Liver (tissue), 9 donors: ENCODE measurements around the gene AGPAT2. TPM values are rescaled to one million over a fixed set of nuclear protein-coding genes. Genes with fewer than 3 reads are reported as not detected.

ENCODE experiments used
- DNase-seq: peaks from one replicate; pipeline ENCODE4 v3.0.0-alpha.2; 2017; ENCODE audit warnings: low spot score
- H3K27ac ChIP-seq, 2 donors: one replicate each; pipeline ENCODE4 v1.7.0; 2013; ENCODE audit warnings: inconsistent platforms in 2 of 2, low read length in 2 of 2, control low read depth in 1 of 2, low read depth in 1 of 2, mild to moderate bottlenecking in 1 of 2
- H3K27me3 ChIP-seq, 4 donors: one replicate each; pipeline versions ENCODE4 v1.6.1 to v1.7.0; 2013; ENCODE audit warnings: low read length in 3 of 4, inconsistent platforms in 1 of 4, mild to moderate bottlenecking in 1 of 4, moderate library complexity in 1 of 4; ENCODE audit not compliant: control insufficient read depth in 4 of 4, insufficient read depth in 4 of 4
- H3K36me3 ChIP-seq, 4 donors: one replicate each; pipeline versions ENCODE4 v1.6.1 to v1.7.0; 2013; ENCODE audit warnings: low read length in 3 of 4, mild to moderate bottlenecking in 3 of 4, low read depth in 1 of 4, moderate library complexity in 1 of 4; ENCODE audit not compliant: control insufficient read depth in 4 of 4, insufficient read depth in 3 of 4
- H3K4me1 ChIP-seq, 4 donors: one replicate each; pipeline versions ENCODE4 v1.6.1 to v1.7.0; 2013; ENCODE audit warnings: low read length in 3 of 4, mild to moderate bottlenecking in 3 of 4, moderate library complexity in 1 of 4; ENCODE audit not compliant: control insufficient read depth in 4 of 4, insufficient read depth in 4 of 4
- H3K4me3 ChIP-seq, 3 donors: one replicate each; pipeline versions ENCODE4 v1.6.1 to v1.7.0; 2013; ENCODE audit warnings: low read length in 3 of 3, control low read depth in 1 of 3, low read depth in 1 of 3, mild to moderate bottlenecking in 1 of 3
- H3K9ac ChIP-seq, 2 donors: one replicate each; pipeline ENCODE4 v1.7.0; 2013; ENCODE audit warnings: low read length in 2 of 2, mild to moderate bottlenecking in 2 of 2, moderate library complexity in 2 of 2, control low read depth in 1 of 2, low read depth in 1 of 2
- H3K9me3 ChIP-seq, 4 donors: one replicate each; pipeline versions ENCODE4 v1.6.1 to v1.7.0; 2013; ENCODE audit warnings: low read length in 3 of 4; ENCODE audit not compliant: control insufficient read depth in 4 of 4
- FOXA2 ChIP-seq: IDR thresholded peaks from 2 replicates; pipeline ENCODE4 v1.6.1; 2016; ENCODE audit warnings: antibody characterized with exemption
- JUND ChIP-seq, 2 donors: IDR thresholded peaks; 2 replicates each; pipeline ENCODE4 v1.6.1; 2016; ENCODE audit warnings: antibody characterized with exemption in 2 of 2
- MAX ChIP-seq: IDR thresholded peaks from 2 replicates; pipeline ENCODE4 v1.6.1; 2016; ENCODE audit warnings: antibody characterized with exemption
- NR2F2 ChIP-seq: IDR thresholded peaks from 2 replicates; pipeline ENCODE4 v1.6.1; 2016; ENCODE audit warnings: antibody characterized with exemption
- RAD21 ChIP-seq, 2 donors: IDR thresholded peaks; 2 replicates each; pipeline ENCODE4 v1.6.1; 2016; ENCODE audit warnings: antibody characterized with exemption in 2 of 2, mild to moderate bottlenecking in 2 of 2
- RXRA ChIP-seq, 2 donors: IDR thresholded peaks; 2 replicates each; pipeline ENCODE4 v1.6.1; 2017 to 2018; ENCODE audit warnings: antibody characterized with exemption in 2 of 2, mild to moderate bottlenecking in 1 of 2
- SP1 ChIP-seq: IDR thresholded peaks from 2 replicates; pipeline ENCODE4 v1.6.1; 2018; ENCODE audit warnings: antibody characterized with exemption, mild to moderate bottlenecking
- TAF1 ChIP-seq: conservative IDR thresholded peaks from 2 replicates; pipeline ENCODE4 v1.6.1; 2016; ENCODE audit warnings: antibody characterized with exemption, mild to moderate bottlenecking
- WGBS: extraction: QIAGEN DNeasy Blood & Tissue Kit; methylation state at CpG from one replicate; pipeline ENCODE4 v1.1.7; 2013; 5-methylcytosine and 5-hydroxymethylcytosine counted together
- polyA plus RNA-seq, 2 donors: library from polyadenylated mRNA; stranded (reverse) in 1 of 2; unstranded in 1 of 2; fragments of 200-250 nt in 1 of 2; fragments of >200 nt in 1 of 2; fragmentation: Nextera tagmentation in 1 of 2; extraction: Ambion mirVana in 1 of 2; gene quantifications; one replicate each; pipeline versions ENCODE4 v1.2.1 to v1.2.3, GENCODE V29; 2013 to 2015
- total RNA-seq, 2 donors: library from RNA; depleted of rRNA; stranded (reverse); fragments of >200 nt; gene quantifications; one replicate each; pipeline ENCODE4 v1.2.3, GENCODE V29; 2014
- TF ChIP-seq, protein P1 (sequence below): IDR thresholded peaks from 2 replicates; pipeline ENCODE4 v1.6.1; 2016; ENCODE audit warnings: antibody characterized with exemption
- TF ChIP-seq, protein P2 (sequence below): IDR thresholded peaks from 2 replicates; pipeline ENCODE4 v1.6.1; 2016; ENCODE audit warnings: antibody characterized with exemption
- donor health status: healthy.
- donor health status: healthy.
- donor health status: healthy.
- donor health status: healthy.
- donor health status: healthy.

AGPAT2 gene
- total and polyA plus RNA-seq, 4 donors = 75.1 to 222 (median 212) TPM

GRCh38 chr9:136646827-136647711, 40.2 kb downstream of the AGPAT2 start:
- no peaks in the 10 kb centered on the region for H3K9me3 ChIP-seq
- peak overlapping the region; percentile 56 to 82 for H3K27ac ChIP-seq
- no peak overlapping the region for H3K9ac ChIP-seq
- DNase-seq = peak; percentile 34
- no peak for TF ChIP-seq RAD21 (IDR thresholded peaks at IDR 0.05)
- TF ChIP-seq, protein P1, sequence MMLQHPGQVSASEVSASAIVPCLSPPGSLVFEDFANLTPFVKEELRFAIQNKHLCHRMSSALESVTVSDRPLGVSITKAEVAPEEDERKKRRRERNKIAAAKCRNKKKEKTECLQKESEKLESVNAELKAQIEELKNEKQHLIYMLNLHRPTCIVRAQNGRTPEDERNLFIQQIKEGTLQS = no peak
- no peak for TF ChIP-seq FOXA2
- TF ChIP-seq TAF1 = no peak
- TF ChIP-seq, protein P2, sequence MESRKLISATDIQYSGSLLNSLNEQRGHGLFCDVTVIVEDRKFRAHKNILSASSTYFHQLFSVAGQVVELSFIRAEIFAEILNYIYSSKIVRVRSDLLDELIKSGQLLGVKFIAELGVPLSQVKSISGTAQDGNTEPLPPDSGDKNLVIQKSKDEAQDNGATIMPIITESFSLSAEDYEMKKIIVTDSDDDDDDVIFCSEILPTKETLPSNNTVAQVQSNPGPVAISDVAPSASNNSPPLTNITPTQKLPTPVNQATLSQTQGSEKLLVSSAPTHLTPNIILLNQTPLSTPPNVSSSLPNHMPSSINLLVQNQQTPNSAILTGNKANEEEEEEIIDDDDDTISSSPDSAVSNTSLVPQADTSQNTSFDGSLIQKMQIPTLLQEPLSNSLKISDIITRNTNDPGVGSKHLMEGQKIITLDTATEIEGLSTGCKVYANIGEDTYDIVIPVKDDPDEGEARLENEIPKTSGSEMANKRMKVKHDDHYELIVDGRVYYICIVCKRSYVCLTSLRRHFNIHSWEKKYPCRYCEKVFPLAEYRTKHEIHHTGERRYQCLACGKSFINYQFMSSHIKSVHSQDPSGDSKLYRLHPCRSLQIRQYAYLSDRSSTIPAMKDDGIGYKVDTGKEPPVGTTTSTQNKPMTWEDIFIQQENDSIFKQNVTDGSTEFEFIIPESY = no peak
- TF ChIP-seq JUND (IDR thresholded peaks at IDR 0.05) = no peak
- no peaks in the 10 kb centered on the region for H3K27me3 ChIP-seq
- peaks cover 0 to 15% (median 11%) of the 10 kb centered on the region in 4 donors for H3K4me1 ChIP-seq
- no peaks in the 10 kb centered on the region for H3K36me3 ChIP-seq
- 78% methylated on average over 29 of the region's 29 CpGs for WGBS
- H3K4me3 ChIP-seq = no peak overlapping the region

- no peak overlapping the region for H3K4me3 ChIP-seq
- H3K27ac ChIP-seq = peak overlapping the region; percentile 65 to 82
- peak; percentile 38 for TF ChIP-seq SP1
- TF ChIP-seq RXRA (IDR thresholded peaks at IDR 0.05) = peak in 1 of 2 donors; percentile 9
- TF ChIP-seq NR2F2 = peak; percentile 83
- TF ChIP-seq RAD21 (IDR thresholded peaks at IDR 0.05) = no peak
- 65% methylated on average over 40 of the region's 40 CpGs for WGBS
- no peaks in the 10 kb centered on the region for H3K36me3 ChIP-seq
- DNase-seq = peak; percentile 59
- H3K27me3 ChIP-seq = no peaks in the 10 kb centered on the region
- peaks cover 0 to 15% (median 11%) of the 10 kb centered on the region in 4 donors for H3K4me1 ChIP-seq
- no peaks in the 10 kb centered on the region for H3K9me3 ChIP-seq
- H3K9ac ChIP-seq = no peak overlapping the region
Measured at GRCh38 chr9:136645903-136646754, 41.1 kb downstream of the AGPAT2 start.

- no peaks in the 10 kb centered on the region for H3K36me3 ChIP-seq
- no peaks in the 10 kb centered on the region for H3K27me3 ChIP-seq
- no peak overlapping the region for H3K4me3 ChIP-seq
- no peak overlapping the region for H3K9ac ChIP-seq
- DNase-seq = no peak
- WGBS = 71% methylated on average over 18 of the region's 18 CpGs
- no peaks in the 10 kb centered on the region for H3K9me3 ChIP-seq
- H3K4me1 ChIP-seq = peaks cover 0 to 15% (median 11%) of the 10 kb centered on the region in 4 donors
- no peak for TF ChIP-seq MAX
- TF ChIP-seq SP1 = no peak
- H3K27ac ChIP-seq = peak overlapping the region; percentile 65 to 82
Measured at GRCh38 chr9:136645352-136645902, 41.8 kb downstream of the AGPAT2 start.
